Lung microvascular endothelial cell (primary cell): Measurements from ENCODE around the gene KCTD12. TPM values are rescaled to one million over a fixed set of nuclear protein-coding genes. Genes with fewer than 3 reads are reported as not detected.

Source experiments
- DNase-seq, 2 donors: peaks; one replicate each; pipeline versions ENCODE4 v3.0.0 to v3.0.0-alpha.2; 2010; ENCODE audit warnings: low read depth in 2 of 2
- total RNA-seq: library from RNA; depleted of rRNA; stranded (reverse); fragments of >200 nt; gene quantifications from 2 replicates; pipeline ENCODE4 v1.2.1, GENCODE V29; 2014

The KCTD12 gene
- total RNA-seq, 1 donor from 2014 or later = 407 TPM

- DNase-seq = peak in 1 of 2 donors; percentile 51
Observed at GRCh38 chr13:76887076-76887563, 915 bp upstream of the KCTD12 start.

GRCh38 chr13:76886005-76886291, 257 bp downstream of the KCTD12 start:
- no peak for DNase-seq

- DNase-seq = peak; percentile 87
Observed at GRCh38 chr13:76885203-76886004, 801 bp downstream of the KCTD12 start.

- no peak for DNase-seq
Observed at GRCh38 chr13:76884907-76885202, 1.4 kb downstream of the KCTD12 start.

GRCh38 chr13:76884186-76884906, 1.9 kb downstream of the KCTD12 start:
- peak; percentile 82 to 85 for DNase-seq

- peak in 1 of 2 donors; percentile 28 for DNase-seq
Observed at GRCh38 chr13:76883236-76883635, 3.0 kb downstream of the KCTD12 start.

- DNase-seq = peak in 1 of 2 donors; percentile 74
Observed at GRCh38 chr13:76882431-76882830, 3.8 kb downstream of the KCTD12 start.

GRCh38 chr13:76879883-76880270, 6.3 kb downstream of the KCTD12 start:
- DNase-seq = peak in 1 of 2 donors; percentile 53

- DNase-seq = peak; percentile 87 to 95
Observed at GRCh38 chr13:76879203-76879882, 6.9 kb downstream of the KCTD12 start.

- DNase-seq = peak in 1 of 2 donors; percentile 55
Observed at GRCh38 chr13:76878043-76878442, 8.2 kb downstream of the KCTD12 start.

- no peak for DNase-seq
Observed at GRCh38 chr13:76875271-76875815, 10.9 kb downstream of the KCTD12 start.

GRCh38 chr13:76874479-76874878, 11.7 kb downstream of the KCTD12 start:
- DNase-seq = no peak

GRCh38 chr13:76873445-76873844, 12.8 kb downstream of the KCTD12 start:
- DNase-seq = no peak

- DNase-seq = peak in 1 of 2 donors; percentile 58
Observed at GRCh38 chr13:76872675-76873074, 13.5 kb downstream of the KCTD12 start.

GRCh38 chr13:76871432-76871831, 14.8 kb downstream of the KCTD12 start:
- no peak for DNase-seq

GRCh38 chr13:76868371-76868770, 17.8 kb downstream of the KCTD12 start:
- peak; percentile 71 to 76 for DNase-seq

GRCh38 chr13:76865996-76866503, 20.2 kb downstream of the KCTD12 start:
- peak; percentile 21 to 69 for DNase-seq

- no peak for DNase-seq
Observed at GRCh38 chr13:76865109-76865508, 21.1 kb downstream of the KCTD12 start.

- DNase-seq = peak; percentile 22 to 68
Observed at GRCh38 chr13:76864259-76864658, 21.9 kb downstream of the KCTD12 start.

GRCh38 chr13:76863022-76863421, 23.2 kb downstream of the KCTD12 start:
- no peak for DNase-seq

- DNase-seq = peak in 1 of 2 donors; percentile 23
Observed at GRCh38 chr13:76861859-76862258, 24.3 kb downstream of the KCTD12 start.

- no peak for DNase-seq
Observed at GRCh38 chr13:76860706-76861105, 25.5 kb downstream of the KCTD12 start.
